OCI-LY1 (cell line): ENCODE results near the gene MEGF6.
A peak's percentile ranks its signal among the peaks of the same experiment; 100 is the strongest.

Experiments
- H2AFZ ChIP-seq: fragments of 200-600 bp; sonication (generic), shearing (Covaris generic); 2 replicates; pipeline ENCODE4 v1.6.0; 2014; ENCODE audit warnings: antibody characterized with exemption, mild to moderate bottlenecking, low read length
- H3F3A ChIP-seq: fragments of 200-600 bp; sonication (generic), shearing (Covaris generic); 2 replicates; pipeline ENCODE4 v1.6.0; 2014; ENCODE audit warnings: mild to moderate bottlenecking, antibody characterized with exemption, low read length, moderate library complexity; ENCODE audit not compliant: insufficient read depth
- H3K27ac ChIP-seq: fragments of 200-600 bp; sonication (generic); 2 replicates; pipeline ENCODE4 v1.5.1; 2014; ENCODE audit warnings: low read length, mixed run types, mild to moderate bottlenecking, low read depth; ENCODE audit not compliant: poor library complexity, severe bottlenecking
- H3K27me3 ChIP-seq: fragments of 200-600 bp; sonication (generic); 2 replicates; pipeline ENCODE4 v1.6.0; 2014; ENCODE audit warnings: antibody characterized with exemption, mild to moderate bottlenecking, low read length, moderate library complexity; ENCODE audit not compliant: insufficient read depth
- H3K36me3 ChIP-seq: fragments of 200-600 bp; sonication (generic); 2 replicates; pipeline ENCODE4 v1.6.1; 2014; ENCODE audit warnings: mild to moderate bottlenecking, antibody characterized with exemption, low read length, moderate library complexity, mixed read lengths; ENCODE audit not compliant: insufficient read depth
- H3K4me1 ChIP-seq: fragments of 200-600 bp; sonication (generic); 2 replicates; pipeline ENCODE4 v1.5.1; 2014; ENCODE audit warnings: mild to moderate bottlenecking, low read length, moderate library complexity; ENCODE audit not compliant: insufficient read depth, severe bottlenecking
- H3K4me2 ChIP-seq: fragments of 200-600 bp; sonication (generic), shearing (Covaris generic); 2 replicates; pipeline ENCODE4 v1.6.1; 2014; ENCODE audit warnings: low read length
- H3K4me3 ChIP-seq: fragments of 200-600 bp; sonication (generic); 2 replicates; pipeline ENCODE4 v1.5.1; 2014; ENCODE audit warnings: low read length, low read depth, mild to moderate bottlenecking, mixed read lengths; ENCODE audit not compliant: poor library complexity, severe bottlenecking
- H3K79me2 ChIP-seq: fragments of 200-600 bp; shearing (Covaris generic); 2 replicates; pipeline ENCODE4 v1.6.1; 2016; ENCODE audit warnings: mixed run types, low read length, mixed read lengths; ENCODE audit not compliant: insufficient read depth
- H3K9ac ChIP-seq: fragments of 200-600 bp; sonication (generic), shearing (Covaris generic); 2 replicates; pipeline ENCODE4 v1.6.1; 2014; ENCODE audit warnings: mild to moderate bottlenecking, low read length, mixed read lengths
- H3K9me2 ChIP-seq: fragments of 200-600 bp; sonication (generic), shearing (Covaris generic); 2 replicates; pipeline ENCODE4 v1.6.1; 2014; ENCODE audit warnings: low read depth, mild to moderate bottlenecking, low read length, mixed read lengths
- H3K9me3 ChIP-seq: fragments of 200-600 bp; shearing (Covaris generic); 2 replicates; pipeline ENCODE4 v1.6.1; 2014; ENCODE audit warnings: low read length, mixed read lengths
- H4K20me1 ChIP-seq: fragments of 200-600 bp; sonication (generic), shearing (Covaris generic); 2 replicates; pipeline ENCODE4 v1.6.0; 2016; ENCODE audit warnings: mild to moderate bottlenecking, low read length; ENCODE audit not compliant: insufficient read depth
- EZH2 ChIP-seq: fragments of 200-600 bp; sonication (generic), shearing (Covaris generic); IDR thresholded peaks from 2 replicates; pipeline ENCODE4 v1.8.0; 2017; ENCODE audit warnings: borderline replicate concordance, mixed run types, mild to moderate bottlenecking, antibody characterized with exemption, low read length, moderate library complexity, mixed read lengths
- TF ChIP-seq, protein P1 (sequence below): fragments of 200-600 bp; sonication (generic), shearing (Covaris generic); IDR thresholded peaks from 2 replicates; pipeline ENCODE4 v1.5.1; 2017; ENCODE audit warnings: mild to moderate bottlenecking, antibody characterized with exemption, low read length, moderate library complexity, mixed read lengths

MEGF6 gene

DNA sequence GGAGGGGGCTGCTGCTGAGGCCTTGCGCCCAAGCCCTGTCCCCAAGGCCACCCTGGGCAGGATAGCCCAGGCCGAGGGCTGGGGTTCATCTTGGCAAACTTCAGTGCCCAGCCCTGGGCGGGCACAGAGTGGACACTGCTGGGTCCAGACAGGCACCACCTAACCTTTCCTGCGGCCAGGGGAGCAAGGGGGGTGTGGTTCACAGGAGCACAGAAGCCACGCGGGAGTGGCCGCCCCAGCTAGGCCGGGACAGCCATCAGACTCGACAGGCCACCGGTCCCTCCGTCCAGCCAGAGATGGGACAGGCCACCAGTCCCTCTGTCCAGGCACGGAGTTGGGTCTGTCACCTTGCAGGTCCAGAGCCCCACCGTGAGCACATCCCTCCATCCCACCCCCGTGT is 127.9 kb downstream of the MEGF6 start:
- Histone ChIP-seq H3K9ac (no peak overlapping the region), H2AFZ (no peak overlapping the region), H3K27ac (no peak overlapping the region), H3K4me3 (no peak overlapping the region), H3K9me2 (no peaks in the 10 kb centered on the region), H3K27me3 (peaks cover 4% of the 10 kb centered on the region; the same call in 1 of the 2 replicates), H3K36me3 (no peaks in the 10 kb centered on the region; the same call in 1 of the 2 replicates), H3K79me2 (no peaks in the 10 kb centered on the region), H4K20me1 (no peaks in the 10 kb centered on the region), H3K4me2 (no peak overlapping the region), H3K9me3 (peaks cover 5% of the 10 kb centered on the region), H3F3A (no peaks in the 10 kb centered on the region), H3K4me1 (no peaks in the 10 kb centered on the region)
- TF ChIP-seq, protein P1, sequence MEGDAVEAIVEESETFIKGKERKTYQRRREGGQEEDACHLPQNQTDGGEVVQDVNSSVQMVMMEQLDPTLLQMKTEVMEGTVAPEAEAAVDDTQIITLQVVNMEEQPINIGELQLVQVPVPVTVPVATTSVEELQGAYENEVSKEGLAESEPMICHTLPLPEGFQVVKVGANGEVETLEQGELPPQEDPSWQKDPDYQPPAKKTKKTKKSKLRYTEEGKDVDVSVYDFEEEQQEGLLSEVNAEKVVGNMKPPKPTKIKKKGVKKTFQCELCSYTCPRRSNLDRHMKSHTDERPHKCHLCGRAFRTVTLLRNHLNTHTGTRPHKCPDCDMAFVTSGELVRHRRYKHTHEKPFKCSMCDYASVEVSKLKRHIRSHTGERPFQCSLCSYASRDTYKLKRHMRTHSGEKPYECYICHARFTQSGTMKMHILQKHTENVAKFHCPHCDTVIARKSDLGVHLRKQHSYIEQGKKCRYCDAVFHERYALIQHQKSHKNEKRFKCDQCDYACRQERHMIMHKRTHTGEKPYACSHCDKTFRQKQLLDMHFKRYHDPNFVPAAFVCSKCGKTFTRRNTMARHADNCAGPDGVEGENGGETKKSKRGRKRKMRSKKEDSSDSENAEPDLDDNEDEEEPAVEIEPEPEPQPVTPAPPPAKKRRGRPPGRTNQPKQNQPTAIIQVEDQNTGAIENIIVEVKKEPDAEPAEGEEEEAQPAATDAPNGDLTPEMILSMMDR, result no peak

DNA sequence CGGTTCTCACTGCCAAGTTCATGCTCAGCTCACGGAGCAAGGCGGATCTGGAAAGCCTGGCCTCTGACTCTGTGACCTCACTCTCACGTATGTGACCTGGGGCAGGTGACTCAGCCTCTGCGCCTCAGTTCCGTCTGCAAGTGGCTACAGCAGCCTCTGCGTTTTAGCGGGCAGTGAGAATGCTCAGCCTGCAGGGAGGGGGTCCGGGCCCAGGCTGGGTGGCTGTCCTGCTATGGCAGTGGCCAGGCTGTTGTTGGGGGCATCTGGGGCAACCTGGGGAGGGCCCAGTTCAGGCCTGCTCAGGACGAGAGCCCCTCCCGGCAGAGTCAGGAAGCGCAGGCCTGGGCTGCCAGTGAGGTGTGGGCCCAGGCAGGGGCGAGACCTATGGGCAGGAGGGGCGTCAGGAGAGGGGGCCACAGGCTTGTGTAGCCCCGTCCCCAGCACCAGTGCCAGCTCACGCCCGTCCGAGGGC is 128.9 kb downstream of the MEGF6 start:
- H3K36me3 ChIP-seq, result no peaks in the 10 kb centered on the region
- no peaks in the 10 kb centered on the region for H3K79me2 ChIP-seq
- H3K4me2 ChIP-seq, result no peak overlapping the region
- H4K20me1 ChIP-seq, result no peaks in the 10 kb centered on the region
- H3F3A ChIP-seq, result no peaks in the 10 kb centered on the region
- no peak overlapping the region for H3K9ac ChIP-seq
- H3K4me1 ChIP-seq, result no peaks in the 10 kb centered on the region
- no peak overlapping the region for H3K27ac ChIP-seq
- H3K27me3 ChIP-seq, result no peaks in the 10 kb centered on the region; the same call in 1 of the 2 replicates
- no peak overlapping the region for H3K4me3 ChIP-seq
- no peaks in the 10 kb centered on the region for H3K9me2 ChIP-seq
- TF ChIP-seq, protein P1, result peak; percentile 45; the same call in 1 of the 2 replicates
- no peak for TF ChIP-seq EZH2
- H3K9me3 ChIP-seq, result no peaks in the 10 kb centered on the region
- H2AFZ ChIP-seq, result no peak overlapping the region

DNA sequence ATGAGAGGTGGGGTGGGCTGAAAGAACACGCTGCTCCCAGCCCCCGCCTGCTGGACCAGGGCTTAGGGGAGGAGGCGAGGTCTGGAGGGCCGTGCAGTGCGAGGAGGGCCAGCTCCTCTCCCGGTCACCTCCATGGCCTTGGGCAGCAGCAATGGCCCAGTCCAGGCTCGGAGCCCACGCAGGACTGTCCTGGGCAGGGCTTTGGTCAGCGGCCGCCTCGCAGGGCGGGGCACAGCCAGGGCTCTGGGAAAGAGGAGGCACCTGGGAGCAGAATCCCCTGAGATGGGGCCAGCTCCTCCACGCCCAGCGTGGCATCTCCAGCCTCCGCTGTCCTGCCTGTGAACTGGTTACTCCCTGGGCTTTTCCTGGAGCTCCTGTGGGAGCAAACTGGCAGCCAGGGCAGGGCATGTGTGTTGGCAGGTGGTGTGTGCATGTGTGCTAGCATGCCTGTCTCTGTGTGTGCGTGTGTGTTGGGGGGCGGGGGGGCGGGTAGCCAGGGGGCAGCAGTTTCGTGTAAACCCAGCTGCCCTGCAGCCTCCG is 129.4 kb downstream of the MEGF6 start:
- Histone ChIP-seq H3K4me3 (no peak overlapping the region), H3K27ac (no peak overlapping the region)

More for the DNA sequence above, 129.4 kb downstream of the MEGF6 start:
- no peaks in the 10 kb centered on the region for H3F3A ChIP-seq
- no peaks in the 10 kb centered on the region; the same call in 1 of the 2 replicates for H3K27me3 ChIP-seq
- TF ChIP-seq, protein P1, result no peak
- TF ChIP-seq EZH2, result no peak
- H3K9ac ChIP-seq, result no peak overlapping the region
- no peaks in the 10 kb centered on the region for H4K20me1 ChIP-seq
- no peaks in the 10 kb centered on the region for H3K9me2 ChIP-seq
- no peaks in the 10 kb centered on the region for H3K79me2 ChIP-seq
- no peak overlapping the region for H2AFZ ChIP-seq
- no peaks in the 10 kb centered on the region for H3K9me3 ChIP-seq
- H3K4me1 ChIP-seq, result no peaks in the 10 kb centered on the region
- no peak overlapping the region for H3K4me2 ChIP-seq
- H3K36me3 ChIP-seq, result no peaks in the 10 kb centered on the region
